Large intestine (tissue), 3 donors: Measurements from ENCODE around the gene KRT74. TPM values are rescaled to one million over a fixed set of nuclear protein-coding genes. Genes with fewer than 3 reads are reported as not detected.
A peak's percentile ranks its signal among the peaks of the same experiment; 100 is the strongest.

Experiments used
- DNase-seq, 2 donors: peaks; one replicate each; pipeline versions ENCODE4 v3.0.0 to v3.0.0-alpha.2; 2013
- H3K27ac ChIP-seq: one replicate; pipeline ENCODE4 v1.5.1; 2013; ENCODE audit warnings: low read length
- H3K27me3 ChIP-seq: 2 replicates; pipeline ENCODE4 v1.6.1; 2013; ENCODE audit warnings: low read length; ENCODE audit not compliant: control insufficient read depth, insufficient read depth
- H3K36me3 ChIP-seq: 2 replicates; pipeline ENCODE4 v1.6.1; 2013; ENCODE audit warnings: low read length; ENCODE audit not compliant: control insufficient read depth, insufficient read depth
- H3K4me1 ChIP-seq: one replicate; pipeline ENCODE4 v1.6.1; 2013; ENCODE audit warnings: low read length; ENCODE audit not compliant: control insufficient read depth, insufficient read depth
- H3K4me3 ChIP-seq: one replicate; pipeline ENCODE4 v1.5.1; 2013; ENCODE audit warnings: low read length
- H3K9me3 ChIP-seq: one replicate; pipeline ENCODE4 v1.6.1; 2013; ENCODE audit warnings: mild to moderate bottlenecking, low read depth, low read length, moderate library complexity; ENCODE audit not compliant: control insufficient read depth
- WGBS: methylation state at CpG from one replicate; pipeline ENCODE4 v1.1.5; 2013; ENCODE audit warnings: low lambda C conversion rate; ENCODE audit not compliant: insufficient coverage; 5-methylcytosine and 5-hydroxymethylcytosine counted together
- polyA plus RNA-seq: library from polyadenylated mRNA; unstranded; fragments of 120-200 nt; gene quantifications from one replicate; pipeline ENCODE4 v1.2.1, GENCODE V29; 2013

KRT74 gene
- polyA plus RNA-seq, 1 donor: not detected

DNA sequence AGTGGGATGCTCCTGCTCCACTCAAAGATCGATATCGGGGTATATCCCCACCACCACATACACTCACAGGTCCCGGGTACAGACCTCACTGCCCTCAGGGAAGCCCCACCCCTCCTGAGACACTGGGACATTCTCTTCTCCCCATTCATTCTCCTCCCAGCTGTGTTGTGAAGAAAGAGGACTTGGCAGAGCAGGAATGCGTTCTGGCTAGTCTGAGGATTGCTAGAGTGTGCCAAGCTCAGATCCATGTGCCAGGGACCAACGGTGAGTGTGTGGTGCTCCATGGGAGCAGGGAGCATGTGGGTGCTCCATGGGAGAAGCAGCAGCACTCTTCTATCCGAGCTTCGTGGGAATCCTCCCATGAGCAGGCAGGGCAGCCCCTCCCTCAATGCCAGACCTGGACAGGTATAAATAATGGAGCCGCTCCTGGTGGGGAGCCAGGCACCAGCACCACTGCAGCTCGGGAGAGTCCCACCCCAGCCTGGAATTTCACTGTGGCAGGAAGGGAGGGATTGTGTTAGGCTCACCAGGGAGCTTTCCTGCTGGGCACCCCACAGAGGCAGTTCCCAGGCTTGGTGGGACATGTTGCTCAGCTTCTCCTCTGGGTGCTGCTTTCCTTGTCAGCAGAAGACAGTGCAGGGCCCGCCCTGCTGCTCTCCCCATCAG is 51.2 kb downstream of the KRT74 start:
- H3K27ac ChIP-seq: no peak overlapping the region

DNA sequence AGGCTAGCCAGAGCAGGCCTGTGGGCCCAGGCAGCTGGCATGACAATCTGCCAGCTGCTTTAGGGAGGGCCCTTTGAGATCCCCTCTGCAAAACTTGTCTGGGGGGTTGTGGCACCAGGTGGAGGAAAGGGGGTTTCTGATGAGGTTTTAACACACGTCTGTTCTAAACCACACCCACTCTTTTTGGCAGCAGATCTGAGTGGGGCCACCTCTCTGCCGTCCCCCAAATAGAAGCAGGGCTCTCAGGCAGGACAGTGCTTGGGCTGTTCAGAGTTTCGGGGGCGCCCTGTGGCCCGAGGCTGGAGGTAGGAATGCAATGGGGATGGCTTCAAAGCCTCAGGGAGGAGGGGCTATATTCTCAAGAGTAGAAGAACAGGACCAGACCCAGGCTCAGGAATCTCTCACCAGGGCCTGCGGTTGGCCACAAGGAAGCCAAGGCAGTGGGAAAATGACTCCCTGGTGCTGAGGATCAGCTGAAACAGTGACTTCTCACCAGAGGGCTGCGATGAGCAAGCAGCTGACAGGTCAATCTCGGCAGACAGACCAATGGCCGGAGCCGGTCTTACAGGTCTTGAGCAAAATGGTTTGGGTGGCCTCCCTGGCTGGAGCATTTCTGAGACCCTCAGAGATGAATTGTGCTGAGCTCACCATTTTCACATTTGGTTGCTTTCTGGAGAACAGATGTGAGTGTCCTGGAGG is 51.9 kb downstream of the KRT74 start:
- no CpG with 5 or more reads among the region's 10 CpGs for WGBS
- H3K27me3 ChIP-seq: peaks cover 2% of the 10 kb centered on the region
- H3K27ac ChIP-seq: no peak overlapping the region
- peaks cover 7% of the 10 kb centered on the region for H3K4me1 ChIP-seq
- no peak overlapping the region for H3K4me3 ChIP-seq
- H3K36me3 ChIP-seq: no peaks in the 10 kb centered on the region
- no peaks in the 10 kb centered on the region for H3K9me3 ChIP-seq
- DNase-seq: no peak

More for the DNA sequence above, 51.2 kb downstream of the KRT74 start:
- DNase-seq: no peak
- no CpG with 5 or more reads among the region's 10 CpGs for WGBS
- no peak overlapping the region for H3K4me3 ChIP-seq
- H3K4me1 ChIP-seq: peaks cover 7% of the 10 kb centered on the region
- no peaks in the 10 kb centered on the region for H3K9me3 ChIP-seq
- peaks cover 2% of the 10 kb centered on the region for H3K27me3 ChIP-seq
- no peaks in the 10 kb centered on the region for H3K36me3 ChIP-seq

DNA sequence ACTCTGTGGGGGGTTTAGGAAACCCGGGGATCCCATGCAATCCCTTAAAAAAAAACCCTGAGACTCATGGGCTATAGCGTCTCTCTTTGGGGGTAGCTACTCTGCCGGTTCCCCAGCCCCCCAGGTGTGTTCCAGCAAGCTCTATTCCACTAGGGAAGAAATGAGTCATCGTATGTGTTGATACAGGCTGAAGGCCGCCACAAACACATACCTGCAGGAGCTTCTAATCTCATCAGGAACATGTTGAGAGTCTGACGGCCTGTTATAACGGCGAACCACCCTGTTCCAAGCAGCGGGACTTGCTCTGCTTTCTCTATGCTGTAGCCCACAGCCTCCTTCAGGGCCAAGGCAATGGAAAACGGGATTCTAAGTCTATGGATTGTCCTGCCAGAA is 52.5 kb downstream of the KRT74 start:
- no peak overlapping the region for H3K27ac ChIP-seq
- no CpG with 5 or more reads among the region's 10 CpGs for WGBS
- peak; percentile 47 to 73 for DNase-seq

DNA sequence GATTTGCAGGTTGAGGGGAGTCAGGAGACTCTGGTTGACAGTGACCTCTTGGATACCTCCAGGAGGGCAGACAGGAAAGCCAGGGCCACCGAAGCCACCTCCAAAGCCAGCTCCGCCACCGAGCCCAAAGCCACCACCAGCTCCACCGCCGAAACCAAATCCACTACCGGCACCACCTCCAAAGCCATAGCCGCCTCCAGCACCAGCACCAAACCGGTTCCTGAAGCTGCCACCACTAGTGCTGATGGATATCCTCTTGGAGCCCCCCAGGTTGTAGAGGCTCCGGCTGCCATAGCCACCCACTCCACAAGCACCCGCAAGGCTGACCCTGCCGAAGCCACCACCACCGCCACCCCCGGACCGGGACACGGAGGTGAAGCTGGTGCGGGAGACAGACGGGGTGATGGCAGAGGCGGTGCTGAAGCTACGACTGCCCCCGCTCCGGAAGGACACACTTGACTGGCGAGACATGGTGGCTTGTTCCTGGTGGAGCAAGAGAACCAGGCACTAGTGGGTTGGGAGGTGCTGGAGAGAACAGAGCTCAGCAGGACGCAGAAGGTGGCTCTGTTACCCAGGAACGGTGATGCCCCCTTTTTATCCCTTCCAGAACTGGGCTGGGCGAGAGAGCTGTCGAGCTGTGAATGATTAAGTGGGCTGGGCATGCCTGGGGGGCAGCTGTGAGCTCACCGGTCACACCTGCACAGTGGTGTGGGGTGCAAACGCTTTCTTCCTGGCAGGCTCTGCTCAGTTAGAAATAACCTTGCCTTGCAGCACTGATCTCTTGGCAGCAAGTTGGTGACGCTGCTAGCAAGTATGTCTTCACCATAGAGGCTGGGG is 53.6 kb downstream of the KRT74 start, which contains the start of gene KRT5:
Gene KRT5 (minus strand): TSS at position 569 of the 837 bp plus-strand sequence. CDS start 98 bp downstream, at position 471.
- H3K27me3 ChIP-seq: peaks cover 2% of the 10 kb centered on the region
- no peaks in the 10 kb centered on the region for H3K9me3 ChIP-seq
- H3K4me3 ChIP-seq: no peak within 1 kb of the TSS
- peaks cover 7% of the 10 kb centered on the region for H3K4me1 ChIP-seq
- H3K36me3 ChIP-seq: no peaks in the 10 kb centered on the region
- H3K27ac ChIP-seq: no peak within 1 kb of the TSS
- WGBS: 100% methylated on average over 3 of the region's 29 CpGs
- DNase-seq: no peak

More for the DNA sequence above, 52.5 kb downstream of the KRT74 start:
- Histone ChIP-seq H3K27me3 (peaks cover 2% of the 10 kb centered on the region), H3K9me3 (no peaks in the 10 kb centered on the region), H3K4me1 (peaks cover 7% of the 10 kb centered on the region), H3K36me3 (no peaks in the 10 kb centered on the region), H3K4me3 (no peak overlapping the region)

DNA sequence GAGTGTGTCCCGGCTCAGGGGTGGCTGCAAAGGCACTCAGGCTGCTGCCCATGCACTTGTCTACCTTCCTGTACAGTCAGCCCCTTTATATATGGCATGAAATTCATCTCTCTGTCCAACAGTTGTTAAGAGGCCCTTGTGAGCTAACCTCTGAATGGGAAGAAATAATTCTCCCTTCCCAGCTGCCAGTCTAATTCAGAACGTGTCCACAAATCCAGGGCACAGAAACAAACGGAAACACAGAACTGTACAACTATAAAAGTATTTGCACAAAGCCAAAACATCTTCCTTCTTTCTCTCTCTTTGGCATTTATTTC is 54.3 kb downstream of the KRT74 start:
- no peak overlapping the region for H3K4me3 ChIP-seq
- WGBS: no CpG with 5 or more reads among the region's 3 CpGs
- H3K36me3 ChIP-seq: no peaks in the 10 kb centered on the region
- peaks cover 7% of the 10 kb centered on the region for H3K4me1 ChIP-seq
- H3K27me3 ChIP-seq: peaks cover 2% of the 10 kb centered on the region
- no peak for DNase-seq
- no peaks in the 10 kb centered on the region for H3K9me3 ChIP-seq
- H3K27ac ChIP-seq: no peak overlapping the region

DNA sequence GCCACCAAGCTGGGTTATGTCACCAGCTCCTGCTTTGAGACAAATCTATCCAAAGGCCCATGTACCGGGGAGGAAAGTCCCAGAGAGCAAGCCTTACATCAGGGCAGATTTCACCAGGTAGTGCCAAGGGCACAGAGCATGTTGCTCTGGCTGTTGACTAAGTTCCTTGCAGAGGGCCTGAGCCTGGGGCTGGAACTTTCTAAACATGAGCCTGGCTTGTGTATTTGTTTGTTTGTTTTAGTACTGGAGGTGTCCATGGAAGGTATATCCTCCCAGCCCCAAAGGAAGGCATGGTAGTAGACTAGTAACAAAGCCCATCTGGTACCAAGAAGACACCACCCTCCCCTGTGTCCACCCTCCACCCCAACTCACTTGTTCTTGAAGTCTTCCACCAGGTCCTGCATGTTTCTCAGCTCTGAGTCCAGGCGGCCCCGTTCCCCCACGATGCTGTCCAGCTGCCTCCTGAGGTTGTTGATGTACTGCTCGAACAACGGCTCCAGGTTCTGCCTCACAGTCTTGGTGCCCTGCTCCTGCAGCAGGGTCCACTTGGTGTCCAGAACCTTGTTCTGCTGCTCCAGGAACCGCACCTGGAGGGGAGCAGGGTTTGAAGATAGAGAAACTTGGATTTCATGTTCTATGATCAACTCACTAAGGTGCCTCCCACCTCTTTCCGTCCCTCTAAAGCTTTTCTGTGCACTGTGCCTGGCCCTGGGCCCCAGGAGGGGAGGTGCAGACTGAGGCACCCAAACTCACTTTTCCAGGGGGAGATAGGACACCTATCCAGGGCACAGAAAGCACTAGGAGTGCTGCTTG is 54.9 kb downstream of the KRT74 start:
- DNase-seq: no peak
- no peaks in the 10 kb centered on the region for H3K9me3 ChIP-seq
- H3K4me3 ChIP-seq: no peak overlapping the region
- no peaks in the 10 kb centered on the region for H3K27me3 ChIP-seq
- peaks cover 7% of the 10 kb centered on the region for H3K4me1 ChIP-seq
- WGBS: no CpG with 5 or more reads among the region's 8 CpGs
- H3K36me3 ChIP-seq: no peaks in the 10 kb centered on the region
- no peak overlapping the region for H3K27ac ChIP-seq

DNA sequence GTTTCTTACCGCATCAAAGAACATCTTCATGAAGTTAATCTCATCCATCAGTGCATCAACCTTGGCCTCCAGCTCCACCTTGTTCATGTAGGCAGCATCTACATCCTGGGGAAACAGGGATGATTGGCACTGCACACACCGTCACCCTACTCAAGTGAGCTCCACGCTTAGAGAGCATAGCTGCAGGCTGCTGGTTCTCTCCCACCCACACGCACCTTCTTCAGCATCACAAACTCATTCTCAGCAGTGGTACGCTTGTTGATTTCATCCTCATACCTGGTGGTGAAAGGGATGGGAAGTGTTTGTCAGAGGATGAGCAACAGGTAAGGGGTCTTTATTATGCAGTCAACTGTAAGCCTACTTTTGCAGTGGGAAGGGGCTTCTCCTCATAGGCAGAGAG is 55.8 kb downstream of the KRT74 start:
- peaks cover 7% of the 10 kb centered on the region for H3K4me1 ChIP-seq
- no peak overlapping the region for H3K27ac ChIP-seq
- WGBS: no CpG with 5 or more reads among the region's 5 CpGs
- H3K27me3 ChIP-seq: no peaks in the 10 kb centered on the region
- no peak overlapping the region for H3K4me3 ChIP-seq
- H3K36me3 ChIP-seq: no peaks in the 10 kb centered on the region
- DNase-seq: no peak
- no peaks in the 10 kb centered on the region for H3K9me3 ChIP-seq

DNA sequence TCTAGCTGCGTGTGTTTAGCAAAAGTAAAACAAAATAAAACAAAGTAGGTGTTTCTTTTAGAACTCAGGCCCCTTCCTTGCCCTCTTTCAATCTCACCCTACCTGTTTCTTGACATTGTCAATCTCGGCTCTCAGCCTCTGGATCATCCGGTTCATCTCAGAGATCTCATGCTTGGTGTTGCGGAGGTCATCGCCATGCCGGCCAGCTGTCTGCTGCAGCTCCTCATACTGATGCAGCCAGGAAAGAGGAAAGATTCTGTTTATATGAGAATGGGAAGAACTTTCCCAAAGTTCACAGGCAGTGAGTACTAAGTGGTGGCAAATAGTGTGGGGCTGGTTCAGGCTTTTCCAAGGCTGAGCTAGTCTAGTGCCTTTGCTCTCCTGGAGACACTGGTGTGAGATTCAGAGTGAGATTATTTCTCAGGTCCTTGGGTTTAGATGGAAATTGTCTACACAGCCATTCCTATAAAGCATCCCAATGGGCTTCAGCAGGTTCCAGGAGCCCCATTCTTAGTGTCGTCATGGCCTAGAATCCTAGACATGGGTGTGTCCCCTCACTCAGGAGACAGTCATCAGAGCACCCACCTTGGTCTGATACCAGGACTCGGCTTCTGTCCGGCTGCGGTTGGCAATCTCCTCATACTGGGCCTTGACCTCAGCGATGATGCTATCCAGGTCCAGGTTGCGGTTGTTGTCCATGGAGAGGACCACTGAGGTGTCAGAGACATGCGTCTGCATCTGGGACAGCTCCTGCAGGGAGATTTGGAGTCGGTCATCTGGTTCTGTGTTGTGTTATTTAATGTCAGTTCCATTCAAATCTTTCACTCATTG is 56.4 kb downstream of the KRT74 start:
- H3K36me3 ChIP-seq: no peaks in the 10 kb centered on the region
- H3K4me1 ChIP-seq: peaks cover 7% of the 10 kb centered on the region
- DNase-seq: no peak
- H3K27ac ChIP-seq: no peak overlapping the region
- WGBS: 100% methylated on average over 1 of the region's 14 CpGs
- H3K4me3 ChIP-seq: no peak overlapping the region
- no peaks in the 10 kb centered on the region for H3K27me3 ChIP-seq
- H3K9me3 ChIP-seq: no peaks in the 10 kb centered on the region

DNA sequence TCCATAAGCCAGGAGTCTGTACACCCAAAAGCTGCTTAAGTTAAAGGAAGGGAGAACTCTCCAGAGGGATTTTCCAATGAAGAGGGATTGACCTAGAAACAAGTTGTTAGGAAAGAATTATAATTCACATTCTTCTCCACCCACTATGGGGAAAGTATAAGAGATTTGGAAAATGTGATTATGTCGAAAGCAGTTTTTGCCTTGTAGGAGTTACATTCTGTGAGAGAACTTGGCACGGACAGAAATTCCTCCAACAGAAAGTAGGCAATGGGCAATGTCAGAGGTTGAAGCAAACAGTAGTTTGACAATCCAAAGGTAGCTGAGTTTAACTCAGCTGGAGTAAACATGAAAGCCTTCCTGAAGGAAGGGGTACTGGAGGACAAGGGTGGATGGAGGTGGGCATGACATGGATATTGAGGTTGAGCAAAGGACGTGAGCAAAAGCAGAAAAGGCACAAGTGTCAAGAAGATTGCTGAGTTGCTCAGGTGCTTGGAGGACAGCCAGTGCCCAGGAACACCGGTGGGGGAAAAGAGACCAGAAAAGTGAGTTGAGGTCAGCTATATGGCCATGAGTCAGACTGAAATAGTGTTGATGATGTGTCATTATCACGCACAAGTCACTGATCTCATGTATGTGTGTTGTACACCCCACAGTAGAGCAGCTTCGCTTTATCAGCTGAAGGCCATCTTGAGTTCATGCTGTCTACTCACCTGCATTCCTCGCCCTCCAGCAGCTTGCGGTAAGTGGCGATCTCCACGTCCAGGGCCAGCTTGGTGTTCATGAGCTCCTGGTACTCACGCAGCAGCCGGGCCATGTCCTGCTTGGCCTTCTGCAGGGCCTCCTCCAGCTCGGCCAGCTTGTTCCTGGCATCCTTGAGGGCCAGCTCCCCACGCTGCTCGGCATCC is 57.5 kb downstream of the KRT74 start:
- H3K27ac ChIP-seq: no peak overlapping the region
- 83% methylated on average over 2 of the region's 15 CpGs for WGBS
- no peaks in the 10 kb centered on the region for H3K27me3 ChIP-seq
- no peaks in the 10 kb centered on the region for H3K36me3 ChIP-seq
- no peaks in the 10 kb centered on the region for H3K9me3 ChIP-seq
- DNase-seq: no peak
- H3K4me1 ChIP-seq: no peaks in the 10 kb centered on the region
- H3K4me3 ChIP-seq: no peak overlapping the region
